ENCODE measurements around the gene MCC.
A peak's percentile ranks its signal among the peaks of the same experiment; 100 is the strongest.

MCC gene

GRCh38 chr5:113167985-113168384, 320.3 kb downstream of the MCC start:
- no peak for FAIRE-seq

- no peak for FAIRE-seq
Observed at GRCh38 chr5:113166852-113167366, 321.3 kb downstream of the MCC start.

- peak; percentile 83 for FAIRE-seq
Observed at GRCh38 chr5:113166261-113166660, 322.0 kb downstream of the MCC start.

- no peak for FAIRE-seq
Observed at GRCh38 chr5:113164021-113164420, 324.2 kb downstream of the MCC start.

- no peak for FAIRE-seq
Observed at GRCh38 chr5:113163328-113163727, 324.9 kb downstream of the MCC start.

GRCh38 chr5:113162770-113163169, 325.5 kb downstream of the MCC start:
- FAIRE-seq, result no peak

- FAIRE-seq, result no peak
Observed at GRCh38 chr5:113162208-113162607, 326.0 kb downstream of the MCC start.

- FAIRE-seq, result no peak
Observed at GRCh38 chr5:113161806-113162205, 326.4 kb downstream of the MCC start.

- FAIRE-seq, result no peak
Observed at GRCh38 chr5:113157886-113158285, 330.4 kb downstream of the MCC start.

- no peak for FAIRE-seq
Observed at GRCh38 chr5:113156271-113156877, 331.9 kb downstream of the MCC start.

- no peak for FAIRE-seq
Observed at GRCh38 chr5:113153512-113154097, 334.6 kb downstream of the MCC start.

- FAIRE-seq, result no peak
Observed at GRCh38 chr5:113152380-113152740, 335.9 kb downstream of the MCC start.

- no peak for FAIRE-seq
Observed at GRCh38 chr5:113151641-113152379, 336.4 kb downstream of the MCC start.

GRCh38 chr5:113150821-113151220, 337.4 kb downstream of the MCC start:
- FAIRE-seq, result no peak

- peak; percentile 100 for FAIRE-seq
Observed at GRCh38 chr5:113150221-113150620, 338.0 kb downstream of the MCC start.

GRCh38 chr5:113147537-113147936, 340.7 kb downstream of the MCC start:
- no peak for FAIRE-seq

- no peak for FAIRE-seq
Observed at GRCh38 chr5:113147101-113147508, 341.1 kb downstream of the MCC start.

GRCh38 chr5:113145757-113146387, 342.4 kb downstream of the MCC start:
- FAIRE-seq, result no peak

- no peak for FAIRE-seq
Observed at GRCh38 chr5:113142186-113142585, 346.1 kb downstream of the MCC start.

- no peak for FAIRE-seq
Observed at GRCh38 chr5:113140837-113141671, 347.2 kb downstream of the MCC start.

GRCh38 chr5:113133211-113133975, 354.9 kb downstream of the MCC start:
- no peak for FAIRE-seq

- FAIRE-seq, result no peak
Observed at GRCh38 chr5:113132564-113132963, 355.7 kb downstream of the MCC start.
